Neural progenitor cell (in vitro differentiated cells): Measurements from ENCODE around the gene TMEM108. TPM values are rescaled to one million over a fixed set of nuclear protein-coding genes. Genes with fewer than 3 reads are reported as not detected.
A peak's percentile ranks its signal among the peaks of the same experiment; 100 is the strongest.

Experiments used
- DNase-seq: peaks from one replicate; pipeline ENCODE4 v3.0.0-alpha.2; 2016; ENCODE audit warnings: low spot score
- H2AFZ ChIP-seq: fragments of 200-600 bp; sonication (generic); replicated peaks from 2 replicates; pipeline ENCODE4 v1.6.1; 2016; ENCODE audit warnings: antibody characterized with exemption
- H3F3A ChIP-seq: fragments of 200-600 bp; sonication (generic); 2 replicates; pipeline ENCODE4 v1.6.1; 2016; ENCODE audit warnings: antibody characterized with exemption, low read depth
- H3K27ac ChIP-seq: fragments of 200-600 bp; sonication (generic); 2 replicates; pipeline ENCODE4 v1.5.1; 2016; ENCODE audit warnings: mild to moderate bottlenecking
- H3K27me3 ChIP-seq: fragments of 200-600 bp; sonication (generic); 2 replicates; pipeline ENCODE4 v1.6.1; 2016; ENCODE audit warnings: mild to moderate bottlenecking, moderate library complexity
- H3K36me3 ChIP-seq: fragments of 200-600 bp; sonication (generic); 2 replicates; pipeline ENCODE4 v1.5.1; 2016
- H3K4me1 ChIP-seq: fragments of 200-600 bp; sonication (generic); 2 replicates; pipeline ENCODE4 v1.6.1; 2016; ENCODE audit warnings: mixed run types
- H3K4me2 ChIP-seq: fragments of 200-600 bp; sonication (generic); 2 replicates; pipeline ENCODE4 v1.6.1; 2016
- H3K4me3 ChIP-seq: fragments of 200-600 bp; sonication (generic); 2 replicates; pipeline ENCODE4 v1.5.1; 2016
- H3K79me2 ChIP-seq: fragments of 200-600 bp; sonication (generic); 2 replicates; pipeline ENCODE4 v1.6.1; 2016; ENCODE audit warnings: low read depth
- H3K9ac ChIP-seq: fragments of 200-600 bp; sonication (generic); 2 replicates; pipeline ENCODE4 v1.6.1; 2016
- H3K9me3 ChIP-seq: fragments of 200-600 bp; sonication (generic); 2 replicates; pipeline ENCODE4 v1.5.1; 2016; ENCODE audit warnings: low read depth
- H4K20me1 ChIP-seq: fragments of 200-600 bp; sonication (generic); 2 replicates; pipeline ENCODE4 v1.6.1; 2016; ENCODE audit warnings: low read depth
- H3K27ac Mint-ChIP-seq: 3 replicates; pipeline ENCODE4 v1.8.0; 2021; ENCODE audit warnings: mixed read lengths
- H3K27me3 Mint-ChIP-seq: 2 replicates; pipeline ENCODE4 v1.8.0; 2022; ENCODE audit warnings: low read depth, mild to moderate bottlenecking, inconsistent platforms, moderate library complexity, mixed read lengths; ENCODE audit not compliant: insufficient read depth
- H3K36me3 Mint-ChIP-seq: 3 replicates; pipeline ENCODE4 v1.8.0; 2021; ENCODE audit warnings: mixed read lengths
- H3K4me1 Mint-ChIP-seq: 3 replicates; pipeline ENCODE4 v1.8.0; 2021; ENCODE audit warnings: mixed read lengths
- H3K4me3 Mint-ChIP-seq: 3 replicates; pipeline ENCODE4 v1.8.0; 2021; ENCODE audit warnings: mild to moderate bottlenecking, moderate library complexity, mixed read lengths
- H3K9me3 Mint-ChIP-seq: 3 replicates; pipeline ENCODE4 v1.8.0; 2020; ENCODE audit warnings: mixed read lengths
- CTCF ChIP-seq: fragments of 200-600 bp; sonication (generic); IDR thresholded peaks from 2 replicates; pipeline ENCODE4 v1.5.1; 2017; ENCODE audit warnings: antibody characterized with exemption, mild to moderate bottlenecking
- EZH2 ChIP-seq: fragments of 200-600 bp; sonication (generic); IDR thresholded peaks from 2 replicates; pipeline ENCODE4 v1.6.1; 2017; ENCODE audit warnings: antibody characterized with exemption, mild to moderate bottlenecking, moderate library complexity
- EZH2phosphoT487 ChIP-seq: fragments of 200-600 bp; sonication (generic); IDR thresholded peaks from 2 replicates; pipeline ENCODE4 v1.6.1; 2017; ENCODE audit warnings: antibody characterized with exemption
- total RNA-seq: library from RNA; depleted of rRNA; stranded (reverse); fragments of >200 nt; gene quantifications from 2 replicates; pipeline ENCODE4 v1.2.3, GENCODE V29; 2015; ENCODE audit warnings: low replicate concordance

Gene TMEM108
- total RNA-seq, 1 donor from 2014 or later, result 4.8 TPM

GRCh38 chr3:133383741-133384140, 345.6 kb downstream of the TMEM108 start:
- Histone ChIP-seq H3K27me3 (no peaks in the 10 kb centered on the region), H2AFZ (no peak overlapping the region), H3F3A (no peaks in the 10 kb centered on the region), H3K4me3 (no peak overlapping the region), H3K36me3 (no peaks in the 10 kb centered on the region), H3K27ac (no peak overlapping the region), H3K9me3 (no peaks in the 10 kb centered on the region), H4K20me1 (no peaks in the 10 kb centered on the region), H3K9ac (no peak overlapping the region), H3K4me1 (peaks cover 8% of the 10 kb centered on the region), H3K4me2 (no peak overlapping the region), H3K79me2 (no peaks in the 10 kb centered on the region)
- no peaks in the 10 kb centered on the region for H3K9me3 Mint-ChIP-seq
- H3K4me3 Mint-ChIP-seq, result no peak overlapping the region
- no peak overlapping the region for H3K27ac Mint-ChIP-seq
- H3K4me1 Mint-ChIP-seq, result peaks cover 6% of the 10 kb centered on the region
- peaks cover 5% of the 10 kb centered on the region for H3K36me3 Mint-ChIP-seq
- peaks cover 8% of the 10 kb centered on the region for H3K27me3 Mint-ChIP-seq
- TF ChIP-seq CTCF, result no peak
- TF ChIP-seq EZH2phosphoT487, result no peak
- TF ChIP-seq EZH2, result no peak
- DNase-seq, result no peak

- H3K4me2 ChIP-seq, result peak overlapping the region; percentile 19
- no peak overlapping the region for H3K4me3 Mint-ChIP-seq
- H3K27ac ChIP-seq, result no peak overlapping the region
- no peaks in the 10 kb centered on the region for H3K9me3 Mint-ChIP-seq
- H3K4me1 ChIP-seq, result peaks cover 8% of the 10 kb centered on the region
- no peaks in the 10 kb centered on the region for H4K20me1 ChIP-seq
- no peaks in the 10 kb centered on the region for H3K36me3 ChIP-seq
- H3K9me3 ChIP-seq, result no peaks in the 10 kb centered on the region
- no peaks in the 10 kb centered on the region for H3K27me3 ChIP-seq
- H3K4me3 ChIP-seq, result no peak overlapping the region
- H3K9ac ChIP-seq, result no peak overlapping the region
- no peaks in the 10 kb centered on the region for H3K79me2 ChIP-seq
- H3K4me1 Mint-ChIP-seq, result peaks cover 10% of the 10 kb centered on the region
- no peaks in the 10 kb centered on the region for H3F3A ChIP-seq
- peaks cover 8% of the 10 kb centered on the region for H3K27me3 Mint-ChIP-seq
- peaks cover 5% of the 10 kb centered on the region for H3K36me3 Mint-ChIP-seq
- no peak overlapping the region for H3K27ac Mint-ChIP-seq
- peak; percentile 88 for DNase-seq
- peak overlapping the region; percentile 31 for H2AFZ ChIP-seq
- peak; percentile 94 for TF ChIP-seq CTCF
- TF ChIP-seq EZH2, result no peak
- no peak for TF ChIP-seq EZH2phosphoT487
Measured at GRCh38 chr3:133384331-133385027, 346.3 kb downstream of the TMEM108 start.

- Histone ChIP-seq H4K20me1 (no peaks in the 10 kb centered on the region), H3K27ac (no peak overlapping the region), H3K9me3 (no peaks in the 10 kb centered on the region), H3K4me1 (peaks cover 15% of the 10 kb centered on the region), H3K9ac (no peak overlapping the region), H2AFZ (no peak overlapping the region), H3K27me3 (no peaks in the 10 kb centered on the region), H3K36me3 (no peaks in the 10 kb centered on the region), H3K4me3 (no peak overlapping the region), H3F3A (no peaks in the 10 kb centered on the region), H3K79me2 (no peaks in the 10 kb centered on the region), H3K4me2 (no peak overlapping the region)
- H3K4me1 Mint-ChIP-seq, result peaks cover 10% of the 10 kb centered on the region
- no peak overlapping the region for H3K27ac Mint-ChIP-seq
- peaks cover 8% of the 10 kb centered on the region for H3K27me3 Mint-ChIP-seq
- DNase-seq, result no peak
- peaks cover 3% of the 10 kb centered on the region for H3K36me3 Mint-ChIP-seq
- no peak for TF ChIP-seq CTCF
- H3K9me3 Mint-ChIP-seq, result no peaks in the 10 kb centered on the region
- no peak overlapping the region for H3K4me3 Mint-ChIP-seq
Measured at GRCh38 chr3:133386876-133387275, 348.7 kb downstream of the TMEM108 start.
